ENCODE measurements around the gene DNAL4.

DNAL4 gene

GRCh38 chr22:38745676-38746460 is 48.1 kb downstream of the DNAL4 start:
- DNase-seq (ENCODE audit: low spot score) = no peak
- TF ChIP-seq CTCF (conservative IDR thresholded peaks at IDR 0.05; ENCODE audit: low read depth) = no peak
- CTCF ChIA-PET = interaction anchor here (0.6 to 1.2 kb wide), 2 partner anchors 12 to 403 kb away, joined by 3 to 5 read pairs; no protein-coding TSS in a partner anchor
- H3K27ac ChIP-seq = peak overlapping the region; percentile 11; the same call in 1 of the 2 replicates
- POLR2A ChIA-PET (ENCODE audit: low non-redundant PET) = no interaction called here

GRCh38 chr22:38744981-38745380 is 49.0 kb downstream of the DNAL4 start:
- CTCF ChIA-PET = interaction anchor here (1.2 kb wide), 1 partner anchor 11 kb away, joined by 3 read pairs; no protein-coding TSS in a partner anchor
- TF ChIP-seq CTCF (conservative IDR thresholded peaks at IDR 0.05; ENCODE audit: low read depth) = no peak
- no peak for DNase-seq (ENCODE audit: low spot score)
- POLR2A ChIA-PET (ENCODE audit: low non-redundant PET) = no interaction called here
- H3K27ac ChIP-seq = peak overlapping the region; percentile 16; the same call in 1 of the 2 replicates

GRCh38 chr22:38742176-38742942 is 51.6 kb downstream of the DNAL4 start:
- peak overlapping the region; percentile 17; the same call in 1 of the 2 replicates for H3K27ac ChIP-seq
- ChIA-PET POLR2A (ENCODE audit: low non-redundant PET) (no interaction called here), CTCF (no interaction called here)
- no peak for TF ChIP-seq CTCF (conservative IDR thresholded peaks at IDR 0.05; ENCODE audit: low read depth)
- DNase-seq (ENCODE audit: low spot score) = no peak

- no peak for TF ChIP-seq CTCF (conservative IDR thresholded peaks at IDR 0.05; ENCODE audit: low read depth)
- no peak overlapping the region for H3K27ac ChIP-seq
- no peak for DNase-seq (ENCODE audit: low spot score)
- ChIA-PET POLR2A (ENCODE audit: low non-redundant PET) (no interaction called here), CTCF (no interaction called here)
These were observed 52.4 kb downstream of the DNAL4 start for GRCh38 chr22:38741576-38741975.

GRCh38 chr22:38741166-38741565 is 52.8 kb downstream of the DNAL4 start:
- DNase-seq (ENCODE audit: low spot score) = no peak
- CTCF ChIA-PET = interaction anchor here (0.5 kb wide), 1 partner anchor 23 kb away, joined by 3 read pairs; no protein-coding TSS in a partner anchor
- POLR2A ChIA-PET (ENCODE audit: low non-redundant PET) = no interaction called here
- H3K27ac ChIP-seq = no peak overlapping the region
- TF ChIP-seq CTCF (conservative IDR thresholded peaks at IDR 0.05; ENCODE audit: low read depth) = no peak

DNA sequence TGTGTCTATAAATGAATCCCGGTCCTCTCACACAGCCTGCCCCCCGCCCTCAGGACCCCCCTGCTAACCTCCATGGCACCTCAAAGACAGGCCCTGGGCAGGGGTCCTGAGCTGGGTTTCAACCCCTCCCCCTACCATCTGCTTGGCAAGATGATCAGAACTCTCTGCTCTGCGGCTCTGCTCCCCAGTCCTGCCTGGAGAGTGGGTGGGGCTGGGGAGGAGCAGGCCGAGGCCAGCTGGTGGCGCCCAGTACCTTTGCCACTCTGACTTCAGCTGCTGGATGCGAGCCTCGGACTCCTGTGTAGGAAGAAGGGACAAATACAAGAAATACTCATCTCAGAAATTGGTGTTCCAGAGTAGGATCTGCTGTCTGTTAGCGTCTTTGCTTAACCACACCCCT is 53.2 kb downstream of the DNAL4 start:
- no peak overlapping the region for H3K27ac ChIP-seq
- TF ChIP-seq CTCF (conservative IDR thresholded peaks at IDR 0.05; ENCODE audit: low read depth) = no peak
- ChIA-PET CTCF (interaction anchor here (0.5 kb wide), 1 partner anchor 22 kb away, joined by 3 read pairs; no protein-coding TSS in a partner anchor), POLR2A (ENCODE audit: low non-redundant PET) (no interaction called here)
- DNase-seq (ENCODE audit: low spot score) = no peak
